Measurements from ENCODE around the gene NRG3.

NRG3 gene

DNA sequence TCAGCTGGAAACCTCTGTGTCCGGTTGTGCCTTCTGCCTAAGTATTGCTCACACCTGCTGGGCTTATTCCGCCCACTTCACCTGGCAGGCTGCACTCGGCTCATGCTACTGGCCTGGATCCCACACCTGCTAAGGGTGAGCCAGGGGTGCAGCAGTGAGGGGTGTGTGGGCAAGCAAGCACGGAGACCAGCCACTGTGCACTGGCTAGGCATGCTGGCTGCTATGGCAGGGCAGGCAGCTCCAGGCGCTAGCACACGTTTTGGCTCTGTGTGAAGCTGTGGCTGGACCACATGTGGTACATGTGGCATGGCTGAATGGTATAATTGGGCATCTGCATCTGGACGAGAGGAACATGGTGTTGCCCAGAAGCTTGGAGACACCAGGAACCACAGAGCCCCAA, 940.7 kb downstream of the NRG3 start:
- no peak for DNase-seq (ENCODE audit: low read depth in 2 of 2)

DNA sequence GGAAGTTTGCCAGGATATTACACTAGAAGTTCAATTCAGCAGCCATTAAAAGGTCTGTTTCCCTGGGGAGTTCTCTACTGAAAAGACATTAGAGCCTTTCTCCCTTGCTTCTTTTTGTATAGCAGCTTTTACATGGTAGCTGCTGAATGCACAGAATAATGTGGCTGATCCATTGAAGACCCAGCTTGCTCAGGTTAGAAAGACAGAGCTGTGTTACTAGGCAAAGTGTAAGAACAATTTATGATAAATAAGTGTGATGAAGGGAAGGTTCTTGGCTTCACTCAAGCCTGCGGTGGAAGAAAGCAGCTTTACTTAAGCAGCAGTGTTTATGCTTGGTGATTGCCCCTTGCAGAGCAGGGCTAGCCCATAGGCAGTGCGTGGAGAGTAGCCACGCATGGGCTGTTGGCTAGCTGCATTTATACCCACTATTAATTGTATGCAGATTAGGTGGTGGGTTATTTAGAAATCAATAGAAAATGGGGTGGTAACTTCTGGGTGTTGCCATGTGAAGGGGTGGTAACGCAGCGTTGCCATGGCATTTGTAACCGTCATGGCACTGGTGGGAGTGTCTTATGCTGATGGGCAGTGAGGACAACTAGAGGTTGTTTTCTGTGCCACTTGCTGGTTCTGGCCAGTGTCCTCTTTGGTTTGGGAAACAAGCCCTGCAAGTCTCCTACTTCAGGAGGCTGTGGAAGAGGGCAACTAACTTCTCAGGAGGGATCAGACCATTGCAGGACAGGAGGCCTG, 942.9 kb downstream of the NRG3 start:
- no peak for DNase-seq (ENCODE audit: low read depth in 2 of 2)

DNA sequence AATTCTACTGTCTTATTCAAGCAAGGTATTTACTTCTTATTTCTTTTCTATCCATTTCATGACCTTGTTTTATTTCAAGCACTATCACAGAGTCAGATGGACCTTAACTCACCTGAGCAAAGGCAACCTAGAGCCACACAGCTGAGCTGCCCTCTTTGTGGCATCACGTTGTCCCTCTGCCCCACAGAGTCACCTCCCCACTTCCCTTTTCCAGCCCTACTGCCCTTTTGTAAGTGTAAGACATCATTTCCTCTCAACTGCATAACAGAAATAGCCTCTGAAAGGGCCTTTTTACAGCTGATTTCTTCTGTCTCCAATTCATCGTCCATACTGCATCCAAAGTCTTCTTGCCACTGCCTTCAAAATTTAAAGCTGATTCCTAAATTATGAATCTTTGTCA, 946.0 kb downstream of the NRG3 start:
- no peak for DNase-seq (ENCODE audit: low read depth in 2 of 2)

DNA sequence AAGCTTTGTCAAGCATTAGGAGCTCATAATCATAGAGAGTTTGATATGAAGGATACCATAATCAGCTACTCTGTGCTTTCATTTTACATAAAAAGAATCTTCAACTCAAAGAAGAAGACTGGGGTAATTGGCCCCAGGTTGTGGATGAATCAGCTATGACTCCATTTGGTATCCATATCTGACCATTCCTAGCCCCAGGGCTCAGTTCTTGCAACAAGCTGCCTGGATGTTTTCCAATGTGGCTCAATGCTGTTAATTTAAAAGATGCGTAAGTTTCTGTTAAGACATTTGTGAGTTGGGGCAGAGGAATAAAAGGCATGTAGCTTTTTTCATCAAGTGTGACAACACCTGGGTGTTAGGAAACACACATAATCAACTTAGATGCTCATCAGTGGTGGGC, 951.1 kb downstream of the NRG3 start:
- DNase-seq (ENCODE audit: low read depth in 2 of 2) = no peak

DNA sequence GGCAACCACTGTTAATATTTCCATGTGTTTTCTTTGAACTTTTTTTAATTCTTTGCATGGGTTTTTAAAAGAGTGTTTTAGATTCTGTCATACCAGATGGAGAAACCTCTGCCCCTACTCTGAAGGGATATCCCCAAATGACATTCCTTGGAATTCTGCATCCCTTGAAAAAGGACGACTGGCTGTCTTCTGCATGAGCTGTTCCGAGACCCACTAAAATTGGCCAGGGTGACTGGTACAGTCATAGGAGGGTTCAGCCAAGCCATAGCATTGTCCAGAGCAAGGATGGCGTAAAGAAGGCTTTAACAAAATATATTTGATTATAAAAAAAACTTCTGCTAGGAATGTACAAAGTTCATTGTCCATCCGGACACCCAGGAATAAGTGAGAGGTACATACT, 952.9 kb downstream of the NRG3 start:
- no peak for DNase-seq (ENCODE audit: low read depth in 2 of 2)

DNA sequence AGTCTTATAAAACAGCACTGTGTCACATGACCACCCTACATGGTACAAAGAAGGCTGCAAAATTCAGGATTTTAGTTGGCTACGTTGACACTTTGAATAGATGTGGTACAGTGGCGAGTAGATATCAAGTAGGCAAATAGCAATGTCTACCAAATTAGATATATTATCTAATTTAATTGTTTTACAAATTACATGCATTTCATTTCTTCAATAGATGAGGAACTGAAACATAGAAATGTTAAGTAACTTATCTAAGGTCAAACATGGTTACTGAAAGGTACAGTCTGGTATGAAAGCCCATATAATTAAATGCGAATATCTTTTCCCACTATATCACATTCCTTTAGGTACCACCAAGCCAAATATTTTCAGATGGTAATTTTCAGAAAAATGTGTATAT, 972.2 kb downstream of the NRG3 start:
- DNase-seq (ENCODE audit: low read depth in 2 of 2) = no peak

DNA sequence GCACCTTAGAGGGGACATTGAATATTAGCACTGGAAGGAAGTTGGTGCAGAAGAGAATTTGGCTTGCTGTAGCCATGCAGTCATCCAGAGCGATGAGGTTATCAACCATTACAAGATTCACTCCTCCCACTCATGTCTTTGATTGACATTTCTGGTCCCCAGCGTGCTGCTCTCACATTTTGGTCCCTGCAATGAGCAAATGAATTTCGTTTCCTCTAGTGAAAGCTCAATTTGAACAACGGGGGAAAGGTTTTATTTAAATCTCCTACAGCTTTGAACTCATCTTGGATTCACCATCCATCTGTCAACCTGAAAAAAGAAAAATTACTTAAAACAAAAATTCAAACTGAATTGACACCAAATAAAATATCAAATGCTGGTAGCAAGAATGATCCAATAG, 975.2 kb downstream of the NRG3 start:
- DNase-seq (ENCODE audit: low read depth in 2 of 2) = no peak

DNA sequence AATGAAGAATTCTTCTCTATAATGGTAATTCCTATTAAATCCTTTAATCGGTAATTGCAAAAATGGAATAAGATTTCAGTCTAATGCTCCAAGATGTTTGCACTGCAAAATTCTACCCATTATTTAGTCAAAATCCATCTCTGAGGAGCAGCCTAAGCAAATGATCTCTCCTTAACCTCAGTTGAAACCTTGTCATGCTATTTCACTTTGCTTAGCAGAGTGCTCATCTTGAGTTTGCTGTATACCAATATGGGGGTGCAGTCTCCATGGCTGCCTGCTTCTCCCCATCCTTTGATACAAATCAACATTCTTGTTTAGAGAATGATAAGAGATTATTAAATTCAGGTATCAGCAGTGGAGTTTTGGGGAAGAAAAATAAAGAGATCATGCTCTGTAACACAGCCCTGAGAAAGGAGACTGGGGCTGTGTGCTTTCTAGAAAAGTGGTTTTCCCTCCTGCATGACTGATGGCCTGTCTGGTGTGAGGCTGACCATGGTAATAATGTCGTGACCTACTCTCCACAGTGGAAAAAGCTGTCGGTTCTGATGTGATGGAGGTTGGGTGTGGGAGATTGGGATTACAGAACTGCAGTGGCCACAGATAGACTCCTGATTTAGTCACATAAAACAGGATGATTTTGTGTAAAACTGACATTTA, 982.1 kb downstream of the NRG3 start:
- no peak for DNase-seq (ENCODE audit: low read depth in 2 of 2)

DNA sequence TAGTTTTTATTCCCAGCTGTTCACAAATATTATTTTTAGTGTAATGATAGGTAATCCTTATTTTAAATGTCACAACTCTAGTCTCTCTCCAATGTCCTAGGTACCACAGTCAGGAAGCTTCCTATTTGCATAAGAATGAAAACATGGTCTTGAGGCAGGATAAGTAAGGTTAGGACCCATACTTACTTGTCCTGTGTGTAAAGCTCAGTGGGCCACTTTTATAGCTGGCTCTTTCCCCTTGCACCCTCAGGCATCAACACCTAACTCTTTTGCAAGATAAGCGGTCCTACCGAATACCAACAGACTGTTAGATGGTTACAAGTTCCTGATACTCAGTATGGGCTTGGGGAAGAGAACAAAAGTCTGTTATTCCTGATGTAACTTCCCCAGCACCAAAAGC, 986.9 kb downstream of the NRG3 start:
- no peak for DNase-seq (ENCODE audit: low read depth in 2 of 2)

DNA sequence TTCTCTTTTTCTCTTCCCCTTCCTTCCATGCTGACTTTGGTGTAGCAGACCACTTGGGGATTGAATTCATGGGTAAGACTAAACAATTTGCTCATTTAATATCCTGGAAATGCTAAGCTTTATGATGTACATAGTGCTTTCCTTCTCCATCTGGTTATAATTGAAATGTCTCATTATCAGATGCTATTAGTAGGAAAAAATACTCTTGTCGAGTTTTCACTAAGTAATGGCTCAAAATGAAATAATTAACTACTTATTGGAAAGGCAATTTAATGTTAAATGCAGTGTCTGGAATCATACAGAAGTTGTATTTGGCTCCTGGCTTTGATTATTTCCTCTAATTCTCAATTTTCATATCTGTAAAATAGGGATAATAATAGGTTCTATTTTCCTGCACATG, 990.4 kb downstream of the NRG3 start:
- no peak for DNase-seq (ENCODE audit: low read depth in 2 of 2)

DNA sequence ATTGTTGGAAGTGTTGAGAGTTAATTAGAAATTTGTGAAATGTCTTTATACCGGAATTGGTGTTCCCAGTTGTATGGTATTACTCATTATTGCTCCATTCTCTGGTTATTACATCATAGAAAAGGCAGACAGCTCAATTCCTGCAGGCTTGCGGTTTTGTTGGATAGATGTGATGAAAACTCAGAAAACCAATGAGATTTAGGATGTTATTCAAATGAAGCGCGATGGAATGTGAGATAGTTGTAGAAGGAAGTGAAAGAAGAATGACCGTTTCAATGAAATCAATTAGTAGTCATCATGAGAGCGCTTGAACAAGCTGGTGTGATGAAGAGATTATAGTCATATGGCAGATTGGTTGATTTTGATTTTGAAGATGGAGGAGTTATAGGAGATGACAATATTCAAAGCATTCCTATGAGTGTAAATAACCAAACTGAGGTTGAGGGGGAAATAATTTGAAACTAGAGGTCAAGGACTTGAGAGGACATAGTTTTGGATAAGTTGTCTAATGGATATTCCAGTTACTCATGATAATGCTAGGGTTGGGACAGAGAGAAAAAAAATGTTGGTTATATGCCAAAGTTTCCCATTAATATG, 991.5 kb downstream of the NRG3 start:
- DNase-seq (ENCODE audit: low read depth in 2 of 2) = no peak

DNA sequence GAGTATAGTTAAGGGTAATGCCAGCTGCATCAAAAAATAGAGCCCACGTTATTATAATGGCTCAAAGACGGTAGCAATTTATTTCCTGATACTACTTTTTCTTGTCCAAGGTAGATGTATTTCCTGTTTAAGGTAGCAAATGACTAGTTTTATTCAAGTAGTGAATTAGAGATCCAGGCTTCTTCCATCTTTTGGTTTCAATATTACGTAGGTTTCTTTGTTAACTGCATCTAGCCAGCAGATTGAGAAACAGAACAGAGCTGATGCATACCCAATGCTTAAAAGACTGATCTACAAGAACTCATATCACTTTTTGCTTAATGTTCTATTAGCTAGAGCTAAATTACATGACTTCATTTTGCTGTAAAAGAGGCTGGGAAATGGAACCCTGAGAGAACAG, 992.1 kb downstream of the NRG3 start:
- no peak for DNase-seq (ENCODE audit: low read depth in 2 of 2)

DNA sequence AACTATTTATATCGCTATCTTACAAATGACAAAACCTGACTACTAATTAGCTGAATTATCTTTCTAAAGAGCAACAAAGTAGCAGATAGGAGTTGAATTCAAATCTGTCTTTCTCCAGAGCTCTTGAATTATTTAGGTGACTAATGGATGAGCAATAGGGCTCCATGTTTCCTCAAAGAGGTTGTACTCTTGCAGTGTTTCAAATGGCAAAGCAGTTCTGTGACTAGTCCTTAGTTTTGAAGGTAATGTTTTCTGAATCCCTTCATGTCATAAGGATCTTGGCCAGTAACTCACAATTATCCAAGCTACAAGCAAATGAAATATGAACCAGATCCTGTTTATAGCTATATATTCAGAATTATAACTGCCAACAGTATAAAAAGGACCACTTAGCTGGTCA, 999.7 kb downstream of the NRG3 start:
- DNase-seq (ENCODE audit: low read depth in 2 of 2) = no peak

DNA sequence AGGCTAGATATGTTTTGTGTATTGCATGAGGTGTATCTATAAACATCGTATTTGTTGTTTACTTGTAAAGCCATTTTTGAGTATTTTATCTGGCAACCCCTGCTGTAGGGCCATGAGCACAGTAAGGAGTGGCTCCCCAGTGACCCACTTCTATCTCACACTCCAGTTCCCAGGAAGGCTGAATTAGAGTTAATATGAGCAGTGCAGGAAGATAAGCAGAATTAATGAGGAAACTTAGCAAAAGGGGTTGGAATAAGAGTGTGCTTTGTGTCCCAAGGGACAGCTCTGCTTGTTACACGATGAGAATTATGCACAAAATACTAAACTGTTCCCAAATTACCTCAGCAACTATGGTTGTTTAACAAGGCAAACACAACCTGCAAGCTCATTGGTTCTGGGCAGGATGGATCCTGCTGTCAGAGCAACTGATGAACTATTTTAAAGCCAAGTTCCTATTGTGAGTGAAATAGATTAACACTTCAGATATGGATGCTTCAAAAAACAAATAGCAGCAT, 1005.8 kb downstream of the NRG3 start:
- no peak for DNase-seq (ENCODE audit: low read depth in 2 of 2)

DNA sequence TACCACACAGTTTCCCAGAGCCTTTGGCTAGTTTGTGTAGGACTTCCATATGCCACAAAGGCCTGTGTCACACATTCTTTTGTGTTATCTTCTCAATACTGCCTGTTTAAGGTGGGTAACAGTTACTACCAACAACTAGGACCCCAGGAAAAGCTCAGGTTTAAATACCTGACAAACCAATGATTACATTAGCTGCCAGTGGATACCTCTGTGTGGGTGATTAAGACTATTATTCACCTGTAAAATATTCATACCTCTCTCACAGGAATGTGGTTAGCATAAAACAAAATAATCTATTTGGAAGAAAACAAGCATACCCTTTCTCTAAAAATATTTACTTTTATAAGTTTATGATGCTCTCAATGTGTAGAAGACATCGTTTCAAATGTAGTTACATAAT, 1007.7 kb downstream of the NRG3 start:
- no peak for DNase-seq (ENCODE audit: low read depth in 2 of 2)

DNA sequence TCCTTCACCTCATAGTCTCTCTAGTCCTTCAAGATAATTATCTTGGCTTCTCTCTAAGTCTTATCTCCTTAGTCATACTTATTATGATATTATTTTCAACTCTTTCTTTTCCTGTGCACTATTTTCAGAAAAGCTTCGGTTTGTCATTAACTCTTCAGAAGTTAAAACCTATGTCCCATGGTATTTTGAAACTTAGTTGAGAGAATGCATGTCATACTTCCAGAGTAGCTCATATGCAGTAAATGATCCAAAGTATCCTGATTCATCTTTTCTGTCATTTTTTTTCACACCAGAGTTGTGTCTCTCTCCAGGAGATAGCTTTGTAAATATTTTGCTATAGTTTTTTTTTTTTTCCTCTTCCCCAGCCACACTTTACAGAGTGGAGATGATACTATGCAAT, 1008.6 kb downstream of the NRG3 start:
- DNase-seq (ENCODE audit: low read depth in 2 of 2) = no peak

DNA sequence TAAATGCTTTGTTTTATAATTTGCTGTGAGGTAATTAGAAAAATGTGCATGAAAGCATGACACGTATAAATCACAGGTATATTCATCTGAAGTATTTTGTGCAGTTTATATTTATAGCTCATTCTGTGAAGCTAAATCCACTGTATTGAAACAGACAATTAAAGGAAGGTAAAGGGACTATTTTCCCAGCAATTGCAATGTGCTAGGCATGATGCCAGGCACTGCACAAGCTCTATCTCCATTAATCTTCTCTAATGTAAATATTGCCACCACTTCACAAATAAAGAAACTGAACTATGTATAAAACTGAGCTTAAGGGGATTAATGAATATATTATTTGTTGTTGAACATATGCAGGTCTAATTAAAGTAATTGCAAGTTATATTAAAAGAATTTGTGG, 1012.5 kb downstream of the NRG3 start:
- no peak for DNase-seq (ENCODE audit: low read depth in 2 of 2)

DNA sequence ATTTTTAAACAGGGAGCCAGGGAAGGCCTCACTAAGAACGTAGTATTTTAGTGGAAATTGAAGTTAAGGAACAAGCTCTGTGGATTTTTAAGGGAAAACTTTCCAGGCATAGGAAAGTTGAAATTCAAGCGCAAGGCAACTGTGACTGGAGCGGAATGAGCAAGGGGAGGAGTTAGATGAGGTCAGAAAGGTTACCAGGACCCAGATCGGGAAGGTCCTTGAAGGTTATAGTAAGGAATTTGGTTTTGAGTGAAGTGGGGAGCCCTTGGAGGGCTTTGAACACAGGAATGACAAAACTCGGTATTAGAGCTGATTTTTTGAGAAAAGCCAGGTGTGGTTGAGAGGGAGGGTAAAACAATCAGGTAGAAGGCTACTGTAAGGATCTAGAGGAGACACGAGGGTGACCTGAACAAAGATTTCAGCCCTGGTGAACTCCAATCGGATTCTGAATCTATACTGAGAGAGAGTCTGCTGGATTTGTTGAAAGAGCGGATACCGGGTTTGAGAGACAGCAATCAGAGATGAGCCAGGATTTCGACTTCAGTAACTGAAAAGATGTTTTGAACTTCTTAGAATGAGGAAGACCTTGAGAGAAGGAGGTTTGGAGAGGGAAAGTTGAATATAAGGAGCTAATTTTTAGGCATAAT, 1013.9 kb downstream of the NRG3 start:
- no peak for DNase-seq (ENCODE audit: low read depth in 2 of 2)

DNA sequence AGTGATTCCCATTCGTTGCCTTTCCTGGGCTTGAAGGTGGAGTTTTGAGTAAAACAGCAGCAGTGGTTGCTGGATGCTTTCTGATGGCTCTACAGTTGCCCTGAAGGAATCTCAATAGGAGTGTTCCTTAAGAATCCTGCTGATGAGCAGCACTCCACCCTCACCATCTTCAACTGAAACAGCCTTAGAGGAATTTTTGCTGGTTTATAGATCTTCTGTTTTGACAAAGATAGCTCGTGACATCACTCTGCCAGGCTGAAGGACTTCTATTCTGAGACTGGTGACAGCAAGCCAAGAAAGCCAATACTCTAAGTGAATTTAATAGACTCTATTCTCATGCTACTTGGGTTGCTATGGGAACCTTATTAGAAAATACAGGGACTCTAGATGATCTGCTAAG, 1014.7 kb downstream of the NRG3 start:
- DNase-seq (ENCODE audit: low read depth in 2 of 2) = no peak

DNA sequence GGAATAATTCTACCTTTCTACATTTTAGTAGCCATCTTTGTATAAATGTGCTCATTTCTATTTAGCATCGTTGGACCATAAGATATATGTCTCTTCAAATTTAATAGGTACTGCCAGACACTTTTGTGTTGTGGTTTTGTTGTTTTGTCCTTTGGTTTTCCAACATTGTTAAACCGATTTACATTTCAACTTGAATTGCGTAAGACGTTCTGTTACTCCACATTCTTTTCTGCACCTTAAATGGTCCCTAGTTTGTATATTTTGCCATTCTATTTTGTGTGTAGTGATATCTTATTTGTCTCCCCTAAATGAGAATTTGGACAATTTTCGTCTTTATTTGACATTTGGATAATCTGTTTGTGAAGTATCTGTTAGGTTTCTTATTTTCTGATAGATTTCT, 1015.6 kb downstream of the NRG3 start:
- no peak for DNase-seq (ENCODE audit: low read depth in 2 of 2)

DNA sequence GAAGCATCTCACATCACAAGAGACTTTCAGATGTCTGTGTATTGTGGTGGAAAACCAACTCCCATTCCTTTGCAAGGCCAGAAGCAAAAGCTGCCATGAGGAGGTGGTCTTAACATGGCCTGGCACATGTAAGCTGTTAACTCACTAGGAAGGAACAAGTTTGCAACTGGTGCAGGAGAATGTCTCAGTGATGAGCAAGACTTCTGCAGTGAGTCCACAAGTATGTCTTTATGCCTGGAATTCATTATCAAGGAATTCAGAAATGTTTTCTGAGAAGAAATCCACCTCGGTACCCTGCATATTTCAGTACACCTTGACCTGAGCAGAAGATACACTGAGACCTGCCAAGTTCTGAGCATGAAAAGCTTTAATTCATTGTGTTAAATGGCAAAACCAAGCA, 1033.1 kb downstream of the NRG3 start:
- no peak for DNase-seq (ENCODE audit: low read depth in 2 of 2)

DNA sequence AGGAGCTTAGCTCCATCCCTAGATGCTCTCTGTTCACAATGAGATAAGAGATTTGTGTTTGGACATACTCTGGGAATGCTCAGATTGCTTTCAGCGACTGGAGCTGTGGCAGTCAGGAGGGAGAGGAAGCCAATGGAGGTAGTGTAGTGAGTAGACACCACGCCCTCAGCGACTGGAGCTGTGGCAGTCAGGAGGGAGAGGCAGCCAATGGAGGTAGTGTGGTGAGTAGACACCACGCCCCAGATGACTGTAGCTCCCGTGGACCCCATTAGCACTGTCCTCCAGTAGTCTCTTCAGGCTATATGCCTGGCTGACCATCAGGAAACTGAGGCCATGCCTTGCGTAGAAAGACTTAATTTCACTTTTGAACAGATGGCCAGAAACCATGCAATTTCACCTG, 1033.8 kb downstream of the NRG3 start:
- no peak for DNase-seq (ENCODE audit: low read depth in 2 of 2)

DNA sequence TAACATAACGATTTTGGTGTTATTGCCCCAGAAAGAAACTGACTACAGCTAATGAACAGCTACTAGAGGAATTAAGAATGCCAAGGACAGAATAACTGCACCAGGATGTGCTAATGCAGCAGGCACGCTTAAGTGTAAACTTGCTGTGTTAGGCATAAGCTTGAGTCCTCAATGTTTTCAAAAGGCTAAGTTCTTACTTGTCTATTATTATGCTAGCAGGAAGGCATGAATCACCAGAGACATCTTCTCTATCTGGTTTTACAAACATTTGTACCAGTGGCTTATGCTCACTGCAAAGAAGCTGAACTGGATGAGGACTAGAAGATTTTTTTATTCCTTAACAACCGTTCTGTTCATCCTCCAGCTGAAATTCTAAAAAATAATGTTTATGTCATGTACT, 1035.3 kb downstream of the NRG3 start:
- no peak for DNase-seq (ENCODE audit: low read depth in 2 of 2)

All from stimulated activated CD8-positive, alpha-beta memory T cell treated with anti-CD3 and anti-CD28 coated beads, Interleukin-2, amount 100 ng/mL, for 1 hour (primary cell).